EL (cell line): ENCODE measurements around the gene VCAN.
"Not testable (repeated sequence)": the region's sequence is repeated elsewhere in the genome, so short reads cannot be mapped to it uniquely, and the experiment has no call there.

ENCODE experiments used
- DNase-seq: peaks from one replicate; pipeline ENCODE4 v3.0.0-alpha.2; 2016

VCAN gene

DNA sequence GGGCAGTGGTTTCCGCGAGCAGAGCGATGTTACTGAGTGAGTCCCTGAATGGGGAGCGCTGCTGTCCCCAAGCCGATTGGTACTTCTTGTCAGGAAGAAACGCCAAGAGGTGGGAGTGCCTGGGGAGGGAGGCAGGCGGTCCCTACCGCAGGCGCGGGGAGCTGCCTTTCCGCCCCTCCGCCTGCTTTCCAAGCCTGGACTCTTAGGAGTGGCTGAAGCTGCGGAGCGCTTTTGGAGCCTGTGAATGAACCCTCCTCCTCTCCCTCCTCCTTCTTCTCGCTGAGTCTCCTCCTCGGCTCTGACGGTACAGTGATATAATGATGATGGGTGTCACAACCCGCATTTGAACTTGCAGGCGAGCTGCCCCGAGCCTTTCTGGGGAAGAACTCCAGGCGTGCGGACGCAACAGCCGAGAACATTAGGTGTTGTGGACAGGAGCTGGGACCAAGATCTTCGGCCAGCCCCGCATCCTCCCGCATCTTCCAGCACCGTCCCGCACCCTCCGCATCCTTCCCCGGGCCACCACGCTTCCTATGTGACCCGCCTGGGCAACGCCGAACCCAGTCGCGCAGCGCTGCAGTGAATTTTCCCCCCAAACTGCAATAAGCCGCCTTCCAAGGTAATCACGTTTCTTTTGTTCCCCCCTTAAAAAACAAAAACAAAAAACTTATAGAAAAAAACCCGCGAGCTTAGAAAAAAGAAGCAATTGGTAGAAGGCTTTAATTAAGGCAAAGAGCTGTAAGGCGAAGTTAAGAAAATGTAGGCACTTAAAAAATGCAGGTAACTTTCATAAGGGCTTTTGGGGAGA, at the start of gene VCAN:
Gene VCAN (plus strand): TSS at position 340 of the 808 bp plus-strand sequence. CDS start 11,775 bp downstream, outside the sequence.
- DNase-seq = peak; percentile 41

DNA sequence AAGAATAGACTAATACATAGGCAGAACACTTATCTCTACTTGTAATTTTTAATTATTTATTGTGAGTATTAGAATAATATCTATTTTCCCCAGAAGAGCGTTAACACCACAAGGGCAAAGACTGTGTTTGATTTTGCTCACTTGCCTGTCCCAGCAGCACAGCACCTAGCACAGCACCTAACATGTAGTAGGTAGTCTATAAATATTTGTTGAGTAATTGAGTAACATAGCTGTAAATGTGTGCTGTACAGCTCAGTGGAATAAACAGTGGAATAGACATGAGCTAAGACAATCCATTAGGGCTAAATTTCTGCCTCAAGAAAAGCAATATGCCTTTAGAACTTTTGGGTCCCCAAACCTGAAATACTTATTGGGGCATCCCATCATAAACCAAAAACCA, 49.3 kb upstream of the VCAN start:
- DNase-seq = no peak

DNA sequence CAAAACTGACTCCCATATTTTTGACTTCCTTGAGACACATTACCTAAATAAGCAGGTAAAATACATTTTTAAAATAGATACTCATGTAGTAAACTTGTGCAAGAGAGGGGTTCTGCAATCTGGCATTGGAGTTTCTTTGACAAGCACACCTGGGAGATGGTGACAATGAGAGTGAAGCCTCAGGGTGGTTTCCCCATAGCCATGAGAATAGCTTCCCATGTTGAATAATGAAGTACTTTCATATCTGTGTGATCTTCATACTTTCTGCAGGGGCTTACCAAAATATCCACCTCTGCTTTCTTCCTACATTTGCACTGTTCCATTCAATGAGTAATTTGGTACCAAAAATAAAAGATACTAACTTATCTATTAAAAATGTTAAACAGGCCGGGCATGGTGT, 44.7 kb upstream of the VCAN start:
- DNase-seq = no peak

DNA sequence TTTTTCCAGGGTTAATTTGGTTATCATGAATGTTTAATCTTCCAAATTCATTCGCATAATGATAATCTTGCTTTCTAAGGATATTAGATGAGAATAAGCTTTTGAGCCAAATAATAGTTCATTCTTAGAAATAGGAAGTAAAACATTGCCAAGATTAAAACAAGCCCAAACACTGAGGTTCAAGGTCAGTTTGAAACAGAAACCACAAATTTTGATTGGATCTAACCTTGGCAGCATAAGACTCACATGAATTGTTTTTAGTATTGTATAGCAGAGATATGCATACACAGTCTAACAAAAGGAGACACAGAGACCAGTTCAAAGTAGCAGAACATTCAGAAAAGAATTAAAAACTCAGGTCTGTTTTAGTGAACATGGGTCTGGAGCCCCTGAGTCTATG, 43.4 kb upstream of the VCAN start:
- DNase-seq = no peak

DNA sequence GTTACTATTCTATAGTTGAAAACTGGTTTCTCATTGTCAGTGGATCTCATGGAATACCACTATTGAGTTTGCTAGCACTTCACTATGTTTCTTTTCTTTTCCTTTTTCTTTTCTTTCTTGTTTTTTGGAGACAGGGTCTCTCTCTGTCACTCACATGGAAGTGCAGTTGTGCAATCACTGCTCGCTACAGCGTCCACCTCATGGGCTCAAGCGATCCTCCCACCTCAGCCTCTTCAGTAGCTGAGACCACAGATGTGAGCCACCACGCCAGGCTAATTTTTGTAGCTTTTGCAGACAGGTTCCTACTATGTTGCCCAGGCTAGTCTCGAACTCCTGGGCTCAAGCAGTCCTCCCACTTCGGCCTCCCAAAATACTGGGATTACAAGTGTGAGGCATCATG, 42.7 kb upstream of the VCAN start:
- DNase-seq = no peak

DNA sequence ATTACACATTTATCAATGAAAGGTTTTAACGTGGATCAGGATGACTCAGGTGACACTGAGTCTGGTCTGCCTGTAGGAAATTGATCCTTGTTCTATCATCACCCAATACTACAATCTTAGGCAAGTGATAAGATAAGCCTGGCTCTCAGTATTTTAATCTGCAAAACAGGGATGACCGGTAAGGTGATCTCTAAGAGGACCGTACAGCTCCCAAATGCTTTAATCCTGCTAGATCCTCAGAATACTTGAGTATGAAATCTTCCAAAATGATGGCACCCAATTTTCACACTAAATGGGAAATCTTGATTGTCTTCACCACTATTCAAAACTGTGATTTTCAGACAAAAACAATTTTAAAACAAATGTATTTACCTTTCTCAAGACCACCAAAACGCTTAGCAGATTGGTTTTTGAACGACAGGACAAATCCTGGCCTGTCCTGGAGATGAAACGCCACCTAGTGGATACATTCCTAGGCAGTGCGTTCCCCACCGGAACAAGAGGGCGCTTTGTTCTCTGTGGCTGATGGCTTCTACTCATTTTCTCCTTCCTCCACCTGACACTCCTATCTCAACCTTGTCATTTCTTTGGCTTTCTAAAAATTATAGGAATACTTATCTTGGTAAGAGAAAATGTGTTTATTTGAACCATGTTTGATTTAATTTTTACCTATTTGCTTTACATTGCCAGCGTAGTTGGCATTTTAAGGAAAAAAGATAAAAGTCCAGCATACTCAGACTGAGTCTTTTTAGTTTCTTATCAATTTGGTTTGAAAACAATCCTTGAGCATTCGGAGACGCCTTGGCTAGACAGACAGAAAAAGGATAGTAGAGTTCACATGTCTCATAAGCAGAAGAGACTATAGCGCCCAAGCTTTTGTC, 41.2 kb upstream of the VCAN start:
- DNase-seq = peak; percentile 56

DNA sequence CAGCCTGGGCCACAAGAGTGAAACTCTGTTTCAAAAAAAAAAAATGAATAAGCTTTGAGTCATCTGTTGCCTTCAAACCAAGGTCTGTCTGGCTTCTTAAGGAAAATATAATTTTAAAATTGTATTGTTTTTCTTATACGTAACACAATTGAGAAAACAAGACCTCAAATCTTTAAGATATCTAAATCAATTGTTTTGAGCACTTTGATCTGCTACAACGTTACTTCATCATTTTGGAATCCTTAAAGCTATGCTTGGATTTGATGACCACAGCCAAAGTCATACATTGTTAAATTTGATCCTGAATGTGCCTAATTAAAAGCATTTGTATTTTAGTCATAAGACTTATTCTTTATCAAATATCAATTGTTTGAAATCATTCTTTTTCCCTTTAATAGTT, 37.7 kb upstream of the VCAN start:
- no peak for DNase-seq

DNA sequence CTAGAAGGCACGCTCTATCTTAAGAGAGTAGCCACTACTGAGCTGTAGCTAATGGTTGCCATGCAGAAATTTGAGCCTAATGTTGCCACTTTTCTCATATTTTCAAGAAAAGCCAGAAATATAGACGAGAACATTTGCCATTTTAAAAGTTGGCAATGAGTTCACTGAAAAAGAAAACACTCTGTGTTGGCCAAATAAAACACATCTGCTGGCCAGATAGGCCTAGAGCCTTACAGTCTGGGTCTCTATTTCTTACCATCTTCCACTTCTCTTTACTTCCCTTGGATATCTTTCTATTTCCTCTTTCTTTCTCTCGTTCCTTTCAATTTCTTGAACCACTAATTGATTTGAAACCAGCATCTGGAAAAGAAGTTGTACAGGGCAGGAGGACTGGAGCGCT, 36.6 kb upstream of the VCAN start:
- DNase-seq = no peak

DNA sequence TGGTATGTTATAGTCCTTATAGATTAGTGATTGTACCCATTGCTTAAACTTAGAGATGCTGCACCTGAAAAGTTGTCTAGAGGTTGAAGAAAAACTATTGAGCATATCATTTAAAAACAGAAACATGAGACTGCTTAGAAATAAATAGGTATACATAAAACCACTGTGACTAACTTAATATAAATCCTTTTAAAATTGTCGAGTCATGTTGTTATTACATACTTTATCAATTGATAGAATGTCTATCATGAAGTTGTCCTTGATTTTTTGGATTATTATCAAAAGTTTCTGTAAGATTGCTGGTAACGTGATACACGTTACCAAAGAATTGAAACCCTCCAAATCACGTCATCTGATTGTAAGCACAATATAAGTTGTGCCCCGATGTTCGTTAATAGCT, 35.3 kb upstream of the VCAN start:
- no peak for DNase-seq

DNA sequence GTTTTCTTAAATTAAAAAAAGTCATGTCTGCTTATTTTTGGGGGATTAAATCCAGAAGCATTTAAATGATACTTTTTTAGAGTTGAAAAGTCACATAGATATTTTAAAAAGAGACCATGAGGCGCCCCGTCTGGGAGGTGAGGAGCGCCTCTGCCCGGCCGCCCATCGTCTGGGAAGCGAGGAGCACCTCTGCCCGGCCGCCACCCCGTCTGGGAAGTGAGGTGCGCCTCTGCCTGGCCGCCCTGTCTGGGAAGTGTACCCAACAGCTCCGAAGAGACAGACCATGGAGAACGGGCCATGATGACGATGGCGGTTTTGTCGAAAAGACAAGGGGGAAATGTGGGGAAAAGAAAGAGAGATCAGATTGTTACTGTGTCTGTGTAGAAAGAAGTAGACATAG, 33.8 kb upstream of the VCAN start:
- not testable (repeated sequence) for DNase-seq

DNA sequence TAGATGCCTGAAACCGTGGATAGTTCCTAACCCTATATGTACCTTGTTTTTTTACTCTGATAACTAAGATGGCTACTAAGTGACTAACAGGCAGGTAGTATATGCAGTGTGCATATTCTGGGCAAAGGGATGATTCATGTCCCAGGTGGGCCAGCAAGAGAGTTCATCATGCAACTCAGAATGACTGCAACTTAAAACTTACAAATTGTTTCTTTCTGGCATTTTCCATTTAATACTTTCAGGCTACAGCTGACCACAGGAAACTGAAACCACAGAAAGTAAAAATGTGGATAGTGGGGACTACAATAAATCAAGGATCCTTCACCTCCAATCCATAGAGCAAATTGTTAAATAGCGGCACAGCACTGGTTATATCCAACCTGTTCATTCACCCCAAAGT, 30.7 kb upstream of the VCAN start:
- DNase-seq = no peak

DNA sequence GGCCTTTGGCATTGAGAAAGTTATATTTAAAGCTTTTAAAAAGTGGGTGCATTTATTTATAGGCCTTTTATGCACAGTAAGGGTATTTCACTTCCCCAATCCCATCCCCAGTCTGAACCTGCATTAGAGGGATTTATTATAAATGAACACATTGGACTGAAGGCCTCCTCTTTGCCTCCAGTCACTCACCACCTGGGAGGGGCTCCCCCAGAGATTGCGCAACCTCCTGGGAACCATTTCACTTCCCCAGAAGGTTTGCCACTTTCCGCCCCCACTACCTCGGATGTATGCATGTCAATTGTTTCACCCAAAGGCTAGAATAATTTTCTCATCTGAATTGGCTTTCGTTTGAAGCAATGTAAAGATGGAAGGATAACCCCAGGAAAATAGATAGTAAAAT, 29.8 kb upstream of the VCAN start:
- no peak for DNase-seq

DNA sequence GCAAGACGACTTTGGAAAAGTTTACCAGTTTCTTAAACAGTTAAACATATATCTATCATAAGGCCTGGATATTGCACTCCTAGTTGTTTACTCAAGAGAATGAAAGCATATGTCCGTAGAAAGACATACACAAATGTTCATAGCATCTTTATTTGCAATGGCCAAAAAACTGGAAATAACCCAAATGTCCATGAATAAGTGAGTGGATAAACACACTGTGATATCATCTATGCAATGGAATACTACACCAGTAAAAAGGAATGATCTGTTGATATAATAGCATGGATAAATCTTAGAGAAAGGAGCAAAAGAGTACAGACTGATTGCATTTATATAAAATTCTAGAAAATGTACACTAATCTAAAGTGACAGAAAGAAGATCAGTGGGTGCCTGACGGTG, 28.0 kb upstream of the VCAN start:
- DNase-seq = no peak

DNA sequence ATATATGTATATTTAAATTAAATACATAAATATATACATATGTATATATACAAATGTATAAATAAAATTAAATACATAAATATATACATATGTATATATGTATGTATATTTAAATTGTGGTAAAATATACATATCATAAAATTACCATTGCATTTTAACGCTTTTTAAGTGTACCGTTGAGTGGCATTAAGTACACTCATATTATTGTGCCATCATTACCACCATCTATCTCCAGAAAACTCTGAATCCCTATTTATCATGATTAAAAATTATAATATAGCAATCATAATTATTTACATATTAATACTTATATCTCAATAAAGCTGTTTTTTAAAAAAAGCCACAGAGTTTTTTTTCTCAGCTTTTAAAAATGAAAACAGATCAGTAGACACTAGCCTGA, 27.1 kb upstream of the VCAN start:
- DNase-seq = no peak

DNA sequence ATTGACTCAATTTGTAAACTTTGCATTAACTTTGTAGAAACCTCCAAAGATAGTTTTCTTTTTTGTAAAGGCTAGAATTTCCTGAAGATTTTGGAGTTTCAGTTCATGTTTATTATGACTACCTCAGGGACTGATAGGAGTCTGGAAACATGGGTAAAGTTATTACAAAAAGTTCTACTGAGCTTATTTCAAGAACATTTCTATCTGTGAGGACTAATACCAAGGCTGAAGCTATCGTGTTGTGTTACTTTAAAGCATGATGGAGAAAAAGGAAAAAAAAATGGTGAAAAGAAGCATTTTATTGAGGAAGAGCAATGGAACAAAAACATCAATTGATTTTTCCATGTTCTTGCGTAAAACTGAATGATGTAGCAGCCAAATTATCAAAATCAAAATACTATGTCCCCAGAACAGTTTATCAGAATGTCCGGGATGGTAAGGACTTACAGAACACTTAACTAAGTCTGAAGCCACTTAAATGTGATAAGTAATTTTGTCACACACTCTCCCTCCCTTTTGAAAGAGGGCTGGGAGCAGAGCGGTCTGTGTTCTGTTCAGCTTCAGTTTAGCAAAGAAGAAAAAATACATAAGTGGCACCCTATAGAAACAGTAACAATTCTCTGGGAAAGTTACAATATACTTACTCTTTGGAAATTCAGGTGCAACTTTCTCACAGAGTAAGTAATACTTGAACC, 25.1 kb upstream of the VCAN start:
- no peak for DNase-seq

DNA sequence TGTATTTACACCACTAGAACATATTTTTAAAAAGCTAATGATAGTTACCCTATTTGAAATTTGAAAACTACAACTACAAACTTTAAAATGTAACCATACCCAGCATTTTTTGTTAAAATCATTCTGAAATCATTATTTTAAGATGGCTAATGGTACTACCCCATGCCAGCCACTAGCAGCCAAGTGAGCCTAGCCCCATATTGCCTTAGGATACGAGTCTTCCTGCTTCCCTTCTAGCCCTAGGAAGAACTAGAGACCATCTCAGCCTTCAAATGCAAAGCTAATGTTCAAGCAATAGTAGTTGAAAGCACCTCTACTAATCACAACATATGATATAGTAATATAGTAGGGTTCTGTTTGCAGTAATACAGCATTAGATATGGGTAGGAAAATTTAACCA, 24.0 kb upstream of the VCAN start:
- DNase-seq = no peak

DNA sequence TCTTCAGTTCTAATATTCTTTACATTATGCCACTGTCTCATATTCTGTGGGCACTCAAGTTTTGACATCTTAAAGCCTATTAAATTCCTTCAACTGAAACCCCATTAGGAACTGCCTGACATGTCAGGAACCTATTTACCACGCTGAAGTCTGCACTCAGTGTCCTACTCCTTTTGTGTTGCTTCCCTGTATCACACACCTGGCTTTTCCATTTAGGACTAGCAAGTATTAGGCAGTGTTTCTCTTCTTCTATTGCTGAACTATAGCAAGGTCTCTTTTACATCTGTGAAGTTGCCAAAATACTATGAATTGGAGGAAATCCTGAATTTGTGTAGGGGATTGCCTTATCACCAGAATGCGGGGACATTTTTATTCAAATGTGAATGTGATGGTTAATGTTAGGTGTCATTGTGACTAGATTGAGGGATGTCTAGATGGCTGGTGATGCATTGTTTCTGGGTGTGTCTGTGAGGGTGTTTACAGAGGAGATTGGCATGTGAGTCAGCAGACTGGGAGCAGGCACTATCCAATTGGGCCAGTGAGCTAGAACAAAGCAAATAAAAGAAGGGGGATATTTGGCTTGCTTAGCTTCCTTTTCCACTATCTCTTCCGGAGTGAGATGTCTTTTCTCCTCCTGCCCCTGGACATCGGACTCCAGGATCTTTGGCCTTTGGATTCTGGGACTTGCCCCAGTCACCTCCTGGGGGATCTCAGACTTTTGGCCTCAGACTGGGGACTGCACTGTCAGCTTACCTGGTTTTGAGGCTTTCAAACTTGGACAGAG, 21.2 kb upstream of the VCAN start:
- DNase-seq = no peak

DNA sequence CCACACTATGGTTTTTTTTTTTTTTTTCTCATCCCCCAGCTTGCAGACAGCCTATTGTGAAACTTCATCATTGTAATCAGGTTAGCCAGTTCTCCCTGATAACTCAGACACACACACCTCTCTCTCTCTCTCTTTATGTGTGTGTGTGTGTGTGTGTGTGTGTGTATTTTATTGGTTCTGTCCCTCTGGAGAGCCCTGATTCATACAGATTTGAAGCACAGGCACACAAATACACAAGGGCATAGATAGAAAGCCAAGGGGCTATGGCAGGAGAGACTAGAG, 20.6 kb upstream of the VCAN start:
- DNase-seq = no peak

DNA sequence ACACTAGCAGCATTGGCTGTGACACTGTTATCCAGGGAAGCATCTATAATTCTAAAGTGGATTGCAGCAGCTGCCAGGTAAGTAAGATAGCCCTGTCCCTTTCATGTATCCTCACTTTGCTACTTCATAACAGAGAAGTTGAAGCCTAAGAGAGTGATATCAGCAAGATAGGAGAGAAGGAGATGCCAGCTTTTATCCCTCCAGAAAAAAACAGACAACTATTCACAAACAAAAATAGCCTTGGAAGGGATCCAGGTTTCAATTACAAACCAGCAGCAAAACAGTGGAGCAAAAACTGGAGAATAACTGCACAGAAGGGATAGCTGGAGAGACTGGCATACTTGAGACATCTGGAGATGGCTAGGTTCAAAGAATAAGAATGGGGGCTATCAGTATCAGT, 19.6 kb upstream of the VCAN start:
- DNase-seq = no peak

DNA sequence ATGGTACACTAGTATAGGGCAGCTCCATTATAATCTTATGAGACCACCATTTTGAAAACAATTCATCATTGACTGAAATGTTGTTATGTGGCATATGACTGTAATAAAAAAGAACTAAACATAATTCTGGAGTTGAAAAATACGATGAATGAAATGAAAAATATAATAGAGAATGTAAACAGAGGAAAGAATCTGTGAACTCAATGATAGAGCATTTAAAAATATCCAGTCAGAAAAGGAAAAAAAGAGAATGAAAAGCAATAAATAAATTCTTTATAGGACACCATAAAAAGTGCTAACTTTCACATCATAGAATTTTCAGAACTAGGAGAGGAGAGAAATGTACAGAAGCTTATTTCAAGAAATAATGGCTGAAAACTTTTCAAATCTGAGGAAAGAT, 17.6 kb upstream of the VCAN start:
- DNase-seq = no peak

DNA sequence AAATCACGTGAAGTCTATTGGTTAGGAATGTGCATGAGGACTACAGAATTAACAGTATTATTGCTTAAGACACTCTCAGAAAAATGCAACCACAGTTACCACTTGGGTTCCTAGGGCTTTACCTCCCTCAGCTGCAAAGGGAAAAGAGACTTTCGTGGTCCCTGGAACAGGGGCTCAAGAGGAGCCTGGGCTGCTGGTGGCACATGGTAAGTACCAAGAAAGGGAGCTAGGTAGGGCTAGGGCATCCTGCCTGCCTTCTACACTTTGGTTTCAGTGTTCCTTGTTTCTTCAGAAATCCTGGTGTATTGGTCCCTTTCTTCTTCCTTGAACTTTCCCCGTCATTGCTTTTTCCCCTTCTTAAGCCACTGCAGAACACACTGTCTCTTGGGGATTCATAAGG, 7.3 kb upstream of the VCAN start:
- no peak for DNase-seq

DNA sequence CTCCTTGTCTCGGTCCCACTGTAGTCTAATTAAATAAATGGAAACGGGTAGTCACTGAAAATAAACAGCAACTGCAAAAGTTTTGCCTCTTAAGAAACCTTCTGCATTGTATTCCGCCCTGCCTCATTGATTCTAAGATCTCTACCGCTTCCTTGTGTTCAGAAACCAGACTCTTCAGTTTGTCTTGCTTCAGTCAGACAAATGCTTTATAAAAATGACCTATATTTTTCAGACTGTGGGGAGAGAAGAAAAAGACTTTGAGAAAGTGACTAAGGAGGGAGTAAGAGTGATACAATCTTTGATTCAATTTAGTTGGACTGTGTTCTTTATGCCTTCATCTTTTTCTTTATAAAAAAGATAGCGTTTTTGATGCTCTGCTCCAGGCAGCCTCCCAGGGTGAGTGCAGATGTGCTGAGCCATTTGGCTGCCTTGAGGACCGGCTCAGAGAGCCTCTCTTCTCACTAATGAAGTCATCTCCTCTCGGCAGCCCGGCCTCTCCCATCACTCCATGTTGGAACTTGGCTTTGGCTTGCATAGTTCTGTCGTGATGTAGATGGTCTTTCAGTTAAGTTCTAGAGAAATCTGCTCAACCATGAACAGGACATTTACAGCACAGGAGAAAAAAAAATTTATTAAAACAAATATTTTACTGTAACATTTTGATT, 4.0 kb upstream of the VCAN start:
- no peak for DNase-seq

DNA sequence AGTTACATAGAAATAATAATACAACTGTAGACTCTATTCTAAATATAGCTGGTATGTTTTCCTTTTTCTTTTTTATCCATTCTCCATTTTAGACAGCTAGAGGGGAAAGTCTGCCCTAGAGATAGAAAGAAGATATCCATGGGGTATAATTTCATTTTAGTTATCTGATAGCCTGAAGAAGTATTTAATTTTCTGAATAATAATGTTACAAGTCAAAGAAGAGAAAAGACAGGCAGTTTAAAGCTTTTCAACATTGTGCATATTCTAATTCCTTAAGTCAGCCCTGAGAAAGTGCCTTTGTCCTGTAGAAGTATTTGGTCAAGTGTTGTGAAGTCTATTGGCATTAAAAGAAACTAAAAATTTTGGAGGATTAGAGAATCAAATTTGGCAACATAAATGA, 2.5 kb upstream of the VCAN start:
- no peak for DNase-seq
